ENCODE data around the gene PSG3. TPM values are rescaled to one million over a fixed set of nuclear protein-coding genes. Genes with fewer than 3 reads are reported as not detected.
A peak's percentile ranks its signal among the peaks of the same experiment; 100 is the strongest.
"Not testable (repeated sequence)": the region's sequence is repeated elsewhere in the genome, so short reads cannot be mapped to it uniquely, and the experiment has no call there.

Gene PSG3
- total RNA-seq (2014; rRNA removed; shearing (Covaris generic); ENCODE audit: low replicate concordance) = not detected in 2 replicates

DNA sequence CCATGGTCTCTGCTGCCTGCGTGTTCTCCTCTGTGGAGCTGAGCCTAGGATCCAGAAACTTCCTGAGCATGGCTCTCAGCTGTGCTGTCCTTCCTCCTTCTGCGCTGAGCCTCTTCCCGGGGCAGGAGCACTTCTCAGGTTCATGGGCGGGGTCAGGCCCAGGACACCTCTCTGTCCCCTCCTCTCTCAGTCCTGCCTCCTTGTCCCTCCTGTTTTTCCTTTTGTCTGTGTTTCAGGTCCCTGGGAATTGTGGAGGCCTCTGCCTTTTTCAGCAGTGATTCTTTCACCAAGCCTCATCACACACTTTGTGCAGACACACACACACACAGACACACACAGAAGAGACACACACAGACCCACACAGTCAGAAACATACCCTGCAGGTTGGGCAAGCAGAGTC is at the start of gene PSG3:
Gene PSG3, minus strand, starts transcription at position 101 of the 400 bp plus-strand sequence. Its CDS starts 97 bp downstream, at position 4.
- not testable (repeated sequence) for DNase-seq

DNA sequence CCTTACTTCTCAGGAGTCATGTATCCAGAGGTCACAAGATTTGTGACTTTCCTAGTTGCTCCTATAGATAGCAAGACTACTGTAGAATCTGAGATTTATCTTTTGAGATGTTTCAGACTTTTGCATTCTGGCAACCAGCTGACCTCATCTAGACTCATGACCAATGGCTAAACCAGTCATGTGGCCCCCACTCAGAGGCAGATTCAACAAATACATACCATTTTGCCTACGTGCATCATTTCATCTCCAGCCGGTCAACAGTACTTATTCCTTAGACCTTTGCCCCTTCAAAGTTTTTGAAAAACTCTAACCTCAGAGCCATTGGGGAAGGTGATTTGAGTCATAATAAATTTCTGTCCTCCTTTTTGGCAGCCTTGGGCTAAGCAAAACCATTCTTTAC is 48.5 kb upstream of the PSG3 start:
- not testable (repeated sequence) for H3K27me3 ChIP-seq, DNase-seq, H3K9me3 ChIP-seq, H3K4me3 ChIP-seq
- H3K36me3 ChIP-seq = peaks cover 22% of the 10 kb centered on the region

More for the DNA sequence above, at the start of gene PSG3:
- not testable (repeated sequence) for H3K27me3 ChIP-seq, H3K36me3 ChIP-seq, H3K4me3 ChIP-seq
- peaks cover 29% of the 10 kb centered on the region for H3K9me3 ChIP-seq

DNA sequence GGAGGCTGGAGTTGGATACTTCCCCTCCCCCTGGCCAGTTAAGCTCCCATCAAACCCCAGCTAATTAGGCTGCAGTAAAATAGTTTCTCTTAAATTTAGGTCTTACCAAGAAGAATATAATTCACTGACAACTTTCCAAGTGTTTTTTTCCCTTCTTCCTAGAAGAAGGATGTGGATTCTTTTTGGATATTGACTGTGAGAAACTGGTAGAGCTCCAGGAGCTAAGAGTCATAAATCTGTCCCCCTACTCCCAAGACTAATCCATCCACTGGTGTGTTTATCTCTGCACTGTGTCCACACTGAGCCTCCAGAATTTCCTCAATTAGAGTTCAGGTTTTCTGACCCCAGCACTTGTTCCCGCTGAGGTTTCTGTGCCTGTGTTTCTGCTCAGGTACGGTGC is 47.5 kb upstream of the PSG3 start:
- DNase-seq, H3K9me3 ChIP-seq, H3K27me3 ChIP-seq, H3K4me3 ChIP-seq: not testable (repeated sequence)
- peaks cover 19% of the 10 kb centered on the region for H3K36me3 ChIP-seq

DNA sequence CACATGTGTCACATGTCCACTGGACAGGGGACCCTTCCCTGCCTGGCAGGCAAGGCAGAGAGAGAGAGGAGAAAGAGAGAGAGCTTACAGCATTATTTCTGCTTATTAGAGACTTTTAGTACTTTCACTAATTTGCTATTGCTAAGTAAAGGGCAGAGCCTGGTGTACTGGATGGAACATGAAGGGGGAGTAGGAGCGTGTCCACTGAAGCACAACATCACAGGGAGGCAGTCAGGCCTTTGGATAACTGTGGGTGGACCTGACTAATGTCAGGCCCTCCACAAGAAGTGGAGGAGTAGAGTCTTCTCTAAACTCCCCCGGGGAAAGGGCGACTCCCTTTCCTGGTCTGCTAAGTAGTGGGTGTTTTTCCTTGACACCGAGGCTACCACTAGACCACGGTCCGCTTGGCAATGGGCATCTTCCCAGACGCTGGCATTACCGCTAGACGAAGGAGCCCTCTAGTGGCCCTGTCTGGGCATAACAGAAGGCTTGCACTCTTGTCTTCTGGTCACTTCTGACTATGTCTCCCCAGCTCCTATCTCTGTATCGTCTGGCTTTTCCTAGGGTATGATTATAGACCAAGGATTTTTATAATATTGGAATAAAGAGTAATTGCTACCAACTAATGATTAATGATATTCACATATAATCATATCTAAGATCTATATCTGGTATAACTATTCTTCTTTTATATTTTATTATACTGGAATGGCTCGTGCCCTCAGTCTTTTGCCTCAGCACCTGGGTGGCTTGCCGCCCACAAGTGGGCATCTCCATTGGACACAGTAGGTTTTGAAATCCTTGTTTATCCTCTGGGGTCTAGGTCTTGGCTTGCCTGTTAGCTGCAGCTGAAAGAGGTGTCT is 36.7 kb upstream of the PSG3 start:
- peaks cover 42% of the 10 kb centered on the region for H3K36me3 ChIP-seq
- peak; percentile 78 for DNase-seq
- H3K4me3 ChIP-seq, H3K27me3 ChIP-seq: not testable (repeated sequence)
- H3K9me3 ChIP-seq = peaks cover 29% of the 10 kb centered on the region

DNA sequence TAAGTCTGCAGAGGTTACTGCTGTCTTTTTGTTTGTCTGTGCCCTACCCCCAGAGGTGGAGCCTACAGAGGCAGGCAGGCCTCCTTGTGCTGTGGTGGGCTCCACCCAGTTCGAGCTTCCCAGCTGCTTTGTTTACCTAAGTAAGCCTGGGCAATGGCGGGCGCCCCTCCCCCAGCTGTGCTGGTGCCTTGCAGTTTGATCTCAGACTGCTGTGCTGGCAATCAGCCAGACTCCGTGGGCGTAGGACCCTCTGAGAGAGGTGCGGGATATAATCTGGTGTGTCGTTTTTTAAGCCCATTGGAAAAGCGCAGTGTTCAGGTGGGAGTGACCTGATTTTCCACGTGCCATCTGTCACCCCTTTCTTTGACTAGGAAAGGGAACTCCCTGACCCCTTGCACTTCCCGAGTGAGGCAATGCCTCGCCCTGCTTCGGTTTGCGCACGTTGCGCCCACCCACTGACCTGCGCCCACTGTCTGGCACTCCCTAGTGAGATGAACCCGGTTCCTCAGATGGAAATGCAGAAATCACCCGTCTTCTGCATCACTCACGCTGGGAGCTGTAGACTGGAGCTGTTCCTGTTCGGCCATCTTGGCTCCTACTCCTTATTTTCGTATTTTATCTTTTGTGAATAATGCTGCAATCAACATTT is 34.4 kb upstream of the PSG3 start:
- H3K4me3 ChIP-seq, DNase-seq, H3K27me3 ChIP-seq: not testable (repeated sequence)
- Histone ChIP-seq H3K36me3 (peaks cover 37% of the 10 kb centered on the region), H3K9me3 (peaks cover 33% of the 10 kb centered on the region)

DNA sequence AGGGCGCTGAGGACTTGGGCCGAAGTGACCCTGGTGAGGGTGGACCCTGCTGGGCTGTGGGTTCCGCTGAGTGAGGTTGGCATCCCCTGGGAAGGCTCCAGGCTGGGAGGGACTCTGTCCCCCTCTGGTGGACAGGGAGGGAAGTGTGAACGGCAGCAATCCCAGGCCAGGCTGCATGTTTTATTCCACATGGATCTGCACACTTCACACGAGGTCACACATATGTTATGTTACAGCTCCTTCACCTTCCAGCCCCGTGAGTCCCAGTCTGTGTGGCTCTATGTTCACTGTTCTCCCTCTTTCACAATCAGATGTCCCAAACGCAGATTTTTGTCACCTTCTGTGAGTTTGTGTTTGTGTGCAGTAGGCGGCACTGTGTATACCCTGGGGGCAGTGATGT is 27.0 kb upstream of the PSG3 start:
- DNase-seq, H3K27me3 ChIP-seq, H3K4me3 ChIP-seq: not testable (repeated sequence)
- Histone ChIP-seq H3K36me3 (peaks cover 16% of the 10 kb centered on the region), H3K9me3 (peaks cover 19% of the 10 kb centered on the region)

DNA sequence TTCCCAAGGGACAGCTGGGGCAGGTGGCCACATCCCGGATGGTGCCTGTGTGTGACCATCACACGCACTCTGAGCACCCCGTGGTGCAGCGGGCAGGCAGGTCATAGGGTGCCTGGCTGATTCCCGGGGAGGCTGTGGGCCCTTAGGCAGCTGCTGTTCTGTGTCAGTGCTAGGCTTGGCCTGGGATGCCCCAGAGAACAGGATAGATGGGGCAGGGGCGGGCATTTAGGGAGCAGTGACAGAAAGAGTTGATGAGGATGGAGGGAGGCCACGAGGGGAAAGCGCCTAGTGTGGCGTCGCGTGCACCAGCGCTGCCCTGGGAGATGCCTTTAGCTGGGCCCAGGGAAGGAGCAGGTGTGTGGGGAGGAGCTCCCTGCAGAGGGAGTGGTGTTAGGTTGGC is 26.6 kb upstream of the PSG3 start:
- Histone ChIP-seq H3K36me3 (peaks cover 16% of the 10 kb centered on the region), H3K9me3 (peaks cover 15% of the 10 kb centered on the region)
- not testable (repeated sequence) for H3K27me3 ChIP-seq, DNase-seq, H3K4me3 ChIP-seq

DNA sequence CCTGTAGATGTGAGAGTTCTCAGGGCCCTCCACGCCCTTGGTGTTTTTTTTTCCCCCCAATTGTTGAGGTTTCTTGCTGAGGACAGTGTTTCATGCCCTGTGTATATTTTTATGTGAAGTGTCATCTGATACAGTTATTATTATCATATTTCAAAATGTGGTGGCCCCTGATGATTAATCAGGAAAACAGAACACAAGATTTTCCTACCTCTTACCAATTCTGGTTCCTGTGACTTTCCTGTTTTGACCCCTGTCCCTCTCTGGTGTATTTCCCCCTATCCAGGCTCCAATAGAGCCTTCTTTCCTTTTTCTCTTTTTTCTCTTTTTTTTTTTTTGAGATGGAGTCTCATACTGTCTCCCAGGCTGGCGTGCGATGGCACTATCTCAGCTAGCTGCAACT is 24.6 kb upstream of the PSG3 start:
- peaks cover 16% of the 10 kb centered on the region for H3K36me3 ChIP-seq
- H3K4me3 ChIP-seq = no peak overlapping the region
- no peaks in the 10 kb centered on the region for H3K27me3 ChIP-seq
- DNase-seq = no peak
- peaks cover 13% of the 10 kb centered on the region for H3K9me3 ChIP-seq

DNA sequence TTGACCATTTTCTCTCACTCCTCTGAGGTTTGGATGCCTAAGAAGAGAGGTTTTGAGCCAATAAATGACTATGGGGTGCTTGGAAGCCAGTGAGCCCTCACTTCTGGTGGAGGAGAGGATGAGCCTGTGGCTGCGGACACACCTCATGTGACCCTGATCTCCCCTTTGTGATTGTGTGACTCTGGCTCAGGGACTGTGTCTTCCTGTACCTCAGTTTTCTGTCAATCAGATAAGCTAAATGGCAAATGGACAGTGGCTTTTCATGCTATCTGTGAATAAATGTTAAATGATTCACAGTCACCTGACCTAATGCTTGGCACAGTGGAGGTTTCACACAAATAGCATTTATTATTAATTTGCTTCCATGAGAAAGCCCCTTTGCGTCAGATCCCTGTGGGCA is 22.5 kb upstream of the PSG3 start:
- H3K9me3 ChIP-seq = peaks cover 6% of the 10 kb centered on the region; the same call in 1 of the 2 replicates
- peak overlapping the region; percentile 3; the same call in 1 of the 2 replicates for H3K4me3 ChIP-seq
- DNase-seq = peak; percentile 34
- no peaks in the 10 kb centered on the region for H3K27me3 ChIP-seq
- peaks cover 4% of the 10 kb centered on the region for H3K36me3 ChIP-seq

DNA sequence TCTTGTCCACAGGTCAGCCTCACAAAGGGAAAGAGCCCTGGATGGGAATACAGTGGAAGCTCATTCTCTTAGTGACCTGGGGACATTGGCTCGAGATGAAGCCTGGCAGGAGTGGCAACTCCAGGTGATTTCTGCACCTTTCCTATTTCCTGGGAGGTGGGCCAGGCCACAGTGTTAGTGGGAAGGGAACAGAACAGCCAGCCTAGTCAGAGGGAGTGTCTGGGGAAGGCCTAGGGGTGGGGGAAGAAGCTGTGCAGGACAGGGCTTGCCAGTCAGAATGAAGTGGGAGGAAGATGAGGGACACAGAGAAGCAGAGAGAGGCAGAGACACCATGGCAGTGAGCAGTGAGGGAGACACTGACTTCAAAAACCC is 21.6 kb upstream of the PSG3 start:
- H3K36me3 ChIP-seq, H3K9me3 ChIP-seq, H3K27me3 ChIP-seq: not testable (repeated sequence)
- DNase-seq = peak; percentile 62
- H3K4me3 ChIP-seq = 0 out of 2 replicates have a peak overlapping the region, but pooled peaks have one; percentile 3

DNA sequence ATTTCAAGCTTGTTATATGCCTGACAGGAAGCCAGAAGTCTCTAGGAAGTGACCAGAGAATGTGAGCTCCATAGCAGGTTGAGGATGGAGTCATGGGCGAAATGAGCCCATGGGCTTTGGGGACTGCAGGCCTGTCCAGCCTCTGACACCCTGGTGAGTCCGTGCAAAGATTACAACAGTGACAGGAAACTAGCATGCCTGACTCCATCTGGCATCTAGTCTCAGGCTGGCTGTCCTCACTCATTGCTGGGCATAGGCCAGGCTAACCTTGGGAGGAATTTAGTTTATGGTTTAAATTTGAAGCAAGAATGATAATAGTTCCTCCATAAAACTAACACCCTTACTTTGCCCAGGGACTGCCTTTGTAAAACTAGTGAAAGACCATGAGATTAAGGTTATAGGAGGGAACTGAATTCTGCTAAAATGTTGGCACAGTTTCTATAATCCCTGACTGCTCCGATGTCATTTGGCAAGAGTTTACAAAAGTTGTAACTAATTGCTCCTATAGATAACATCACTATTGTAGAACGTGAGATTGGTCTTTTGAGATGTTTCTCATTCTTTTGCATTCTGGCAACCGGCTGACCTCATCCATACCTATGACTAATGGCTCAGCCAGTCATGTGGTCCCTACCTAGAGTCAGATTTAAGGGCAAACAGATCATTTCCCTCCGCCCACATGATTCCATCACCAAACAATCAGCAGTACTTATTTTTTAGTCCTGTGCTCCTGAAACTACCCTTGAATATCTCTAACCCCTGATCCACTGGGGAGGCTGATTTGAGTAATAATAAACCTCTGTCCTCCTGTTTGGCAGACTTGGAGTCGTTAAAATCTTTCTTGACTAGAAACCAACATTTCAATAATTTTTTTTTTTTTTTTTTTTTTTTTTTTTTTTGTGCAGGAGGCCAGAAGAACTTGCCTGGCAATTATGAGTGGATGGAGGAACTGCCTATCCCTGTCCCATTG is 21.0 kb upstream of the PSG3 start:
- H3K4me3 ChIP-seq, H3K36me3 ChIP-seq, H3K27me3 ChIP-seq, H3K9me3 ChIP-seq: not testable (repeated sequence)
- DNase-seq = peak; percentile 89

DNA sequence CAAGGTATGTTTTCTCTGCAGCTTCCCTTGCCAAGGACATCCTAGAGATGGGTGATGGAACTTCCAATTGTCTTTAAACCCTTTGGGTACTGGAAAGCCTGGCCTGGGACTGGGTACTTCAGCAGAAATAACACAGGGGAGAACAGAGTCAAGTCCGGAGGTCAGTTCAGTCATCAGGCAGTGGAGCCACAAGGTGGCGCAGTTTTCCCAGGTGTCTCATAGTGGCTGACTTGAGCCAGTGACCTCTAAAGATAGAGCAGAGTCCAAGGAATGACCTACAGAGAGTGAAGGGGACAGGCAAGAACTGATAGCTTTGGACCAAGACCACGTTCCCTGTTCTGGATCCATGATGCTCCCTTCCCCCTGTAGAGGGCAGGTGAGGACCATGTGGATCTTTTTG is 18.4 kb upstream of the PSG3 start:
- not testable (repeated sequence) for H3K27me3 ChIP-seq, H3K9me3 ChIP-seq, H3K4me3 ChIP-seq, H3K36me3 ChIP-seq
- peak; percentile 24 for DNase-seq

DNA sequence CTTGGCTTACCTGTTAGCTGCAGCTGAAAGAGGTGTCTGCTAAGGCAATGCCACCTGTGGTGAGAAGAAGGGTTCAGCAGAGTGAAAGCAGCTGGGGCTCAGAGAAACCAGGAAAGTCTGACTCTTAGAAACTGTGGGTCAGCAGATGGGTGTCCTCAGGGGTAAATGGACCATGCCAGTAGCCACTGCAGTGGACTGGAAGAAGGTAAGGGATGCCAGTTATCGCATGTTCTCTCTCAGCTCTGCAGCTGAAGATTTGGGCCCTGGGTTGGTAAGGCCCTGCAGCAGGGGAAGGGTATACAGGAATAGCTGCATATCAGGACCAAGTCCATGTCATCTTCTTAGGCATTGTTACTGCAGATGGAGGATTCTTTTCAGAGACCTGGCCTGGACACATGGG is 12.0 kb upstream of the PSG3 start:
- not testable (repeated sequence) for H3K4me3 ChIP-seq, H3K27me3 ChIP-seq, H3K36me3 ChIP-seq, DNase-seq
- peaks cover 21% of the 10 kb centered on the region for H3K9me3 ChIP-seq

DNA sequence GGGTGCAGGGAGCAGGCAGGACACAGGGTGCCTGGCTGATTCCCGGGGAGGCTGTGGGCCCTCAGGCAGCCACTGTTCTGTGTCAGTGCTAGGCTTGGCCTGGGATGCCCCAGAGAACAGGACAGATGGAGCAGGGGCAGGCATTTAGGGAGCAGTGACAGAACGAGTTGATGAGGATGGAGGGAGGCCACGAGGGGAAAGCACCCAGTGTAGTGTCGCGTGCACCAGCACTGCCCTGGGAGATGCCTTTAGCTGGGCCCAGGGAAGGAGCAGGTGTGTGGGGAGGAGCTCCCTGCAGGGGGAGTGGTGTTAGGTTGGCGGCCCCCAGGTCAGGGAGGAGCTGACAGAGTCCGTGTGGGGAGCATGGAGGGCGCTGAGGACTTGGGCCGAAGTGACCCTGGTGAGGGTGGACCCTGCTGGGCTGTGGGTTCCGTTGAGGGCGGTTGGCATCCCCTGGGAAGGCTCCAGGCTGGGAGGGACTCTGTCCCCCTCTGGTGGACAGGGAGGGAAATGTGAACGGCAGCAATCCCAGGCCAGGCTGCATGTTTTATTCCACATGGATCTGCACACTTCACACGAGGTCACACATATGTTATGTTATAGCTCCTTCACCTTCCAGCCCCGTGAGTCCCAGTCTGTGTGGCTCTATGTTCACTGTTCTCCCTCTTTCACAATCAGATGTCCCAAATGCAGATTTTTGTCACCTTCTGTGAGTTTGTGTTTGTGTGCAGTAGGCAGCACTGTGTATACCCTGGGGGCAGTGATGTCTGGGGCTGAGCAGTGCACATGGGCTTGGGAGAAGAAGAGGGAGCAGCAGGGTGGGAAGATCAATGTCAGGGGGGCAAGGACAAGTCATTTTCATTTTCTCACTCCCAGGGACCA is 1.7 kb upstream of the PSG3 start:
- not testable (repeated sequence) for H3K36me3 ChIP-seq, H3K4me3 ChIP-seq, H3K27me3 ChIP-seq, DNase-seq
- H3K9me3 ChIP-seq = peaks cover 31% of the 10 kb centered on the region

DNA sequence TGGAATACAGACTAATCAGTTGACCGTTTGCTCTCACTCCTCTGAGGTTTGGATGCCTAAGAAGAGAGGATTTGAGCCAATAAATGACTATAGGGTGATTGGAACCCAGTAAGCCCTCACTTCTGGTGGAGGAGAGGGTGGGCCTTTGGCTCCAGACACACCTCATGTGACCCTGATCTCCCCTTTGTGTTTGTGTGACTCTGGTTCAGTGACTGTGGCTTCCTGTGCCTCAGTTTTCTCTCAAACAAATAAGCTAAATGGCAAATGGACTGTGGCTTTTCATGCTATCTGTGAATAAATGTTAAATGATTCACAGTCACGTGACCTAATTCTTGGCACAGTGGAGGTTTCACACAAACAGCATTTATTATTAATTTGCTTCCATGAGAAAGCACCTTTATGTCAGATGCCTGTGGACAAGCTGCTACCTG is 2.7 kb downstream of the PSG3 start:
- not testable (repeated sequence) for H3K36me3 ChIP-seq, H3K27me3 ChIP-seq, H3K4me3 ChIP-seq, H3K9me3 ChIP-seq
- peak; percentile 91 for DNase-seq

DNA sequence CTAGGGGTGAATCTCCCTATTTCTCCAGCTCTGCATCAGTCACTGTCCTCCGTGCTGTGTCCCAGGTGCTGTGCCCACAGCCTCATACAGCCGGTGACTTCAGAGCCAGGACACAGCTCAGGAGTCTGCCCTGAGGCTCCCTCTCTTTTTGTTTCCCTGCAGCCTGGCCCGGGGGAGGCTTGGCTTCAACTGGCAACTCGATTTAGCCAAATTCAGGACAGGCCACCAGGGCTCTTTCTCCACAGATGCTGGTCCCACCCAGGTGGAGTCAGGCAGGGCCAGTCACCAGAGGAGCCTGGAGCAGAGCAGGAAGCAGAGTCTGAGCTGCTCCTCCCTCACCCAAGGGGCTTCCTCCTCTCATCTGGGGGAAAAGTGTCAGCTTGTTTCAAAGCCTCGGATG is 11.9 kb downstream of the PSG3 start:
- H3K27me3 ChIP-seq, DNase-seq, H3K36me3 ChIP-seq, H3K4me3 ChIP-seq, H3K9me3 ChIP-seq: not testable (repeated sequence)

Data from MG63 (cell line).